Mesenchymal stem cell (in vitro differentiated cells and primary cell): ENCODE results near the gene NMRK2.

Experiments
- DNase-seq: peaks from one replicate; pipeline ENCODE4 v3.0.0-alpha.2; 2013
- H2AFZ ChIP-seq: one replicate; pipeline ENCODE4 v1.6.1; 2013; ENCODE audit warnings: low read depth, mild to moderate bottlenecking, control low read depth, inconsistent platforms, low read length, moderate library complexity
- H2AK5ac ChIP-seq: 2 replicates; pipeline ENCODE4 v1.6.1; 2013; ENCODE audit warnings: low read length, moderate library complexity, mild to moderate bottlenecking, inconsistent platforms; ENCODE audit not compliant: severe bottlenecking
- H2BK120ac ChIP-seq: one replicate; pipeline ENCODE4 v1.6.1; 2013; ENCODE audit warnings: low read depth, mild to moderate bottlenecking, inconsistent platforms, low read length, moderate library complexity
- H2BK12ac ChIP-seq, 2 experiments: one replicate each; pipeline ENCODE4 v1.6.1; 2013; ENCODE audit warnings: inconsistent platforms in 2 of 2, low read length in 2 of 2, mild to moderate bottlenecking in 2 of 2, moderate library complexity in 2 of 2, control low read depth in 1 of 2
- H2BK15ac ChIP-seq: one replicate; pipeline ENCODE4 v1.6.1; 2013; ENCODE audit warnings: mild to moderate bottlenecking, low read depth, inconsistent platforms; ENCODE audit not compliant: poor library complexity, severe bottlenecking
- H2BK5ac ChIP-seq: 2 replicates; pipeline ENCODE4 v1.6.1; 2013; ENCODE audit warnings: low read depth, mild to moderate bottlenecking, low read length, control low read depth, inconsistent platforms; ENCODE audit not compliant: poor library complexity, severe bottlenecking
- H3K14ac ChIP-seq, 2 experiments: one replicate each; pipeline ENCODE4 v1.6.1; 2013; ENCODE audit warnings: inconsistent platforms in 2 of 2, low read length in 2 of 2, control low read depth in 1 of 2, mild to moderate bottlenecking in 1 of 2, moderate library complexity in 1 of 2
- H3K18ac ChIP-seq, 2 experiments: one replicate each; pipeline ENCODE4 v1.6.1; 2013; ENCODE audit warnings: inconsistent platforms in 2 of 2, low read length in 2 of 2, control low read depth in 1 of 2, low read depth in 1 of 2, mild to moderate bottlenecking in 1 of 2
- H3K23ac ChIP-seq, 2 experiments: one replicate each; pipeline ENCODE4 v1.6.1; 2013; ENCODE audit warnings: inconsistent platforms in 2 of 2, low read length in 2 of 2, mild to moderate bottlenecking in 2 of 2, moderate library complexity in 2 of 2, control low read depth in 1 of 2
- H3K27ac ChIP-seq: 2 replicates; pipeline ENCODE4 v1.5.1; 2013; ENCODE audit warnings: mild to moderate bottlenecking, moderate library complexity, low read length, control low read depth, inconsistent platforms; ENCODE audit not compliant: poor library complexity, severe bottlenecking
- H3K27me3 ChIP-seq, 2 experiments: 2 replicates each; pipeline versions ENCODE4 v1.6.1 to v1.7.0; 2013; ENCODE audit warnings: low read length in 2 of 2, mild to moderate bottlenecking in 2 of 2, moderate library complexity in 2 of 2, control low read depth in 1 of 2, inconsistent platforms in 1 of 2; ENCODE audit not compliant: control insufficient read depth in 1 of 2, insufficient read depth in 1 of 2
- H3K36me3 ChIP-seq, 2 experiments: 2 replicates each; pipeline versions ENCODE4 v1.6.1 to v1.7.0; 2013; ENCODE audit warnings: low read length in 2 of 2, control low read depth in 1 of 2, inconsistent platforms in 1 of 2, low read depth in 1 of 2, mild to moderate bottlenecking in 1 of 2; ENCODE audit not compliant: insufficient read depth in 2 of 2, control insufficient read depth in 1 of 2
- H3K4ac ChIP-seq, 2 experiments: one replicate each; pipeline ENCODE4 v1.6.1; 2013; ENCODE audit warnings: inconsistent platforms in 2 of 2, low read length in 2 of 2, mild to moderate bottlenecking in 2 of 2, moderate library complexity in 2 of 2, control low read depth in 1 of 2, low read depth in 1 of 2
- H3K4me1 ChIP-seq: 2 replicates; pipeline ENCODE4 v1.6.1; 2013; ENCODE audit warnings: low read depth, low read length, control low read depth; ENCODE audit not compliant: control insufficient read depth, insufficient read depth
- H3K4me2 ChIP-seq: 2 replicates; pipeline ENCODE4 v1.6.1; 2013; ENCODE audit warnings: low read length, mild to moderate bottlenecking, inconsistent platforms; ENCODE audit not compliant: poor library complexity, severe bottlenecking
- H3K4me3 ChIP-seq, 2 experiments: 2 replicates each; pipeline versions ENCODE4 v1.5.1 to v1.7.0; 2013; ENCODE audit warnings: low read length in 2 of 2, mild to moderate bottlenecking in 2 of 2, control low read depth in 1 of 2, low read depth in 1 of 2; ENCODE audit not compliant: insufficient read depth in 1 of 2
- H3K79me1 ChIP-seq: replicated peaks from 2 replicates; pipeline ENCODE4 v1.6.1; 2013; ENCODE audit warnings: mild to moderate bottlenecking, control low read depth, low read length, inconsistent platforms; ENCODE audit not compliant: poor library complexity, severe bottlenecking
- H3K9ac ChIP-seq: 2 replicates; pipeline ENCODE4 v1.7.0; 2013; ENCODE audit warnings: mild to moderate bottlenecking, low read length, moderate library complexity
- H3K9me3 ChIP-seq: 2 replicates; pipeline ENCODE4 v1.7.0; 2013; ENCODE audit warnings: mild to moderate bottlenecking, low read length; ENCODE audit not compliant: control insufficient read depth
- H4K8ac ChIP-seq: one replicate; pipeline ENCODE4 v1.6.1; 2013; ENCODE audit warnings: inconsistent platforms, mild to moderate bottlenecking, low read length, moderate library complexity
- H4K91ac ChIP-seq: one replicate; pipeline ENCODE4 v1.6.1; 2013; ENCODE audit warnings: mild to moderate bottlenecking, low read length, inconsistent platforms
- WGBS: methylation state at CpG from one replicate; pipeline ENCODE4 v1.1.7; 2013; ENCODE audit warnings: mixed read lengths; 5-methylcytosine and 5-hydroxymethylcytosine counted together

NMRK2 gene

GRCh38 chr19:3963458-3964255 lies 30.8 kb downstream of the NMRK2 start:
- Histone ChIP-seq H3K4me2 (no peak overlapping the region), H3K4me3 (no peak overlapping the region), H3K27ac (no peak overlapping the region), H3K14ac (no peak overlapping the region), H3K79me1 (peaks cover 39% of the 10 kb centered on the region), H2BK5ac (no peak overlapping the region), H2AK5ac (no peak overlapping the region), H4K91ac (no peak overlapping the region), H2BK12ac (no peak overlapping the region), H2BK15ac (no peak overlapping the region), H4K8ac (no peak overlapping the region), H3K18ac (no peak overlapping the region), H2BK120ac (no peak overlapping the region), H3K9ac (no peak overlapping the region), H3K36me3 (peaks cover 88 to 93% of the 10 kb centered on the region in 2 experiments), H3K9me3 (no peaks in the 10 kb centered on the region), H3K27me3 (no peaks in the 10 kb centered on the region), H2AFZ (no peak overlapping the region), H3K23ac (no peak overlapping the region), H3K4me1 (peaks cover 19% of the 10 kb centered on the region), H3K4ac (no peak overlapping the region)
- 98% methylated on average over 35 of the region's 35 CpGs for WGBS
- DNase-seq = no peak

- WGBS = 97% methylated on average over 50 of the region's 60 CpGs
- Histone ChIP-seq H2BK5ac (no peak overlapping the region), H2AK5ac (no peak overlapping the region), H3K79me1 (peaks cover 31% of the 10 kb centered on the region), H3K14ac (no peak overlapping the region), H4K91ac (no peak overlapping the region), H2BK15ac (no peak overlapping the region), H3K4me2 (no peak overlapping the region), H3K9ac (no peak overlapping the region), H3K4me3 (no peak overlapping the region), H4K8ac (no peak overlapping the region), H3K18ac (no peak overlapping the region), H2BK12ac (no peak overlapping the region), H2AFZ (no peak overlapping the region), H3K4ac (no peak overlapping the region), H3K23ac (no peak overlapping the region), H3K9me3 (no peaks in the 10 kb centered on the region), H3K27ac (no peak overlapping the region), H2BK120ac (no peak overlapping the region), H3K4me1 (peaks cover 24% of the 10 kb centered on the region), H3K36me3 (peaks cover 79 to 84% of the 10 kb centered on the region in 2 experiments), H3K27me3 (no peaks in the 10 kb centered on the region)
- DNase-seq = no peak
Observed at GRCh38 chr19:3964256-3965194, 31.7 kb downstream of the NMRK2 start.

- Histone ChIP-seq H4K91ac (no peak overlapping the region), H3K79me1 (peaks cover 18% of the 10 kb centered on the region), H3K27ac (no peak overlapping the region), H3K14ac (no peak overlapping the region), H3K9ac (no peak overlapping the region), H3K18ac (no peak overlapping the region), H2AK5ac (no peak overlapping the region), H2BK15ac (no peak overlapping the region), H3K9me3 (no peaks in the 10 kb centered on the region), H3K27me3 (no peaks in the 10 kb centered on the region), H4K8ac (no peak overlapping the region), H3K23ac (no peak overlapping the region), H3K4ac (no peak overlapping the region), H2BK12ac (no peak overlapping the region), H3K4me3 (no peak overlapping the region), H2BK5ac (no peak overlapping the region), H2BK120ac (no peak overlapping the region), H3K4me2 (no peak overlapping the region), H3K4me1 (peaks cover 27% of the 10 kb centered on the region), H2AFZ (no peak overlapping the region), H3K36me3 (peaks cover 63 to 66% of the 10 kb centered on the region in 2 experiments)
- 93% methylated on average over 30 of the region's 30 CpGs for WGBS
- no peak for DNase-seq
Observed at GRCh38 chr19:3966051-3967017, 33.5 kb downstream of the NMRK2 start.
